Measurements from ENCODE around the gene CHST15.
"Not testable (repeated sequence)": the region's sequence is repeated elsewhere in the genome, so short reads cannot be mapped to it uniquely, and the experiment has no call there.

- TF ChIP-seq HDAC2 (IDR thresholded peaks at IDR 0.05; ENCODE audit: borderline replicate concordance in 1 of 2, low read depth in 2 of 2, low read length in 2 of 2); MAX (IDR thresholded peaks at IDR 0.05); NRF1 (IDR thresholded peaks at IDR 0.05; ENCODE audit: low read depth, low read length); CTCF (IDR thresholded peaks at IDR 0.05; ENCODE audit: control extremely low read depth in 1 of 3, insufficient read depth in 1 of 3, low read depth in 1 of 3, low read length in 3 of 3); RFX5 (IDR thresholded peaks at IDR 0.05; ENCODE audit: borderline replicate concordance, low read depth, low read length); USF2 (IDR thresholded peaks at IDR 0.05; ENCODE audit: low read length); SRF (IDR thresholded peaks at IDR 0.05; ENCODE audit: low read depth, low read length); CHD1 (IDR thresholded peaks at IDR 0.05; ENCODE audit: low read depth, low read length); POLR2A (IDR thresholded peaks at IDR 0.05; ENCODE audit: control extremely low read depth in 1 of 2, low read depth in 2 of 2, low read length in 2 of 2); POLR2AphosphoS5 (IDR thresholded peaks at IDR 0.05; ENCODE audit: low read depth, low read length); CHD2 (IDR thresholded peaks at IDR 0.05; ENCODE audit: low read length); EZH2 (IDR thresholded peaks at IDR 0.05; ENCODE audit: low read depth, low read length, severe bottlenecking); JUN (IDR thresholded peaks at IDR 0.05; ENCODE audit: low read depth, low read length); POU5F1 (IDR thresholded peaks at IDR 0.05; ENCODE audit: low read depth, low read length): not testable (repeated sequence)
These were observed 7.3 kb upstream of the CHST15 start for GRCh38 chr10:124100651-124101050.
